SJCRH30 (cell line): Measurements from ENCODE around the gene ALG12. TPM values are rescaled to one million over a fixed set of nuclear protein-coding genes. Genes with fewer than 3 reads are reported as not detected.

ENCODE experiments used
- DNase-seq, 2 experiments: peaks; one replicate each; pipeline ENCODE4 v3.0.0-alpha.2; 2015 to 2020
- H3K27ac ChIP-seq: fragments of 250-450 bp; sonication (Bioruptor Pico); 2 replicates; pipeline ENCODE4 v1.5.1; 2020; ENCODE audit warnings: mild to moderate bottlenecking, moderate library complexity
- H3K27me3 ChIP-seq: fragments of 250-450 bp; sonication (Bioruptor Pico); 2 replicates; pipeline ENCODE4 v1.5.1; 2020; ENCODE audit warnings: mild to moderate bottlenecking, moderate library complexity
- H3K36me3 ChIP-seq: fragments of 250-450 bp; sonication (Bioruptor Pico); 2 replicates; pipeline ENCODE4 v1.5.1; 2020; ENCODE audit warnings: mild to moderate bottlenecking, moderate library complexity
- H3K4me1 ChIP-seq: fragments of 250-450 bp; sonication (Bioruptor Pico); 2 replicates; pipeline ENCODE4 v1.5.1; 2020; ENCODE audit warnings: mild to moderate bottlenecking, moderate library complexity
- H3K4me3 ChIP-seq: fragments of 250-450 bp; sonication (Bioruptor Pico); 2 replicates; pipeline ENCODE4 v1.5.1; 2020; ENCODE audit warnings: mild to moderate bottlenecking, moderate library complexity
- H3K9me3 ChIP-seq: fragments of 250-450 bp; sonication (Bioruptor Pico); replicated peaks from 2 replicates; pipeline ENCODE4 v1.5.1; 2020; ENCODE audit warnings: mild to moderate bottlenecking, moderate library complexity
- total RNA-seq: library from RNA; depleted of rRNA; stranded (reverse); fragments of >200 nt; shearing (Covaris generic); gene quantifications from 2 replicates; pipeline ENCODE4 v1.2.3, GENCODE V29; 2014

The ALG12 gene
- total RNA-seq, 1 experiment from 2014 or later = 24.3 TPM

DNA sequence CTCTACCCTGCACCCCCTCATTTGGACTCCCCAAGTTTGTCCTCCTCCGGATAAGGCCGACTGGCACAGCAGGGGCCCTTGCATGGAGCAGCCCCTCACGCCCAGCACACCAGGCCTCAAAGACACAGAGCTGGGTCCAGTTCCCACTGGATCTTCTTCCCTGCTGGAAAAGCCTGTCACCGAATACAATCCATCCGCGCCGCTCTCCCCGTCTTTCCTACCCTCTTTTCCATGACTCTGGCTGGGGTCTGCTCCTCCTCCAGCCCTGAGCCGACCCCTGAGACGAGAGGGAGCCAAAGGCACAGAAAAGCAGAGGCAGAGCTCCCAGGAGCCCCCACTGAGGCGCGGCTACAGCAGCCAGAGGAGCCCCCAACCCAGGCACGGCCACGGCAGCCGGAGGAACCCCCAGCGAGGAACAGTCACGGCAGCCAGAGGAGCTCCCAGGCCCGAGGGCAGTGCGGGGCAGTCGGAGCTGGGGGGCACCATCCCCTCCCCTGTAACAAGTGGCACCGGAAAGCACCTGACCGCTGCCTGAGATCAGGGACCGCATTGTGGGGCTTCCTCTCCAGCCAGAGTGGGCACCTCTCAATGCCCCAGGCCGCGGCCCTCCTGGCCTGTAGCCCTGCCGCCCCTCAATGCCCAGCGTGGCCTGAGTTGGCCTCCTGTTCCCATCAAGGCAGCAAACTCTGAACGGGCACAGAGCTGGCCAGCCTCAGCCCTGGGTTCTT, 12.0 kb downstream of the ALG12 start:
- no peaks in the 10 kb centered on the region for H3K9me3 ChIP-seq
- no peak overlapping the region for H3K27ac ChIP-seq
- no peak for DNase-seq
- H3K4me1 ChIP-seq = no peaks in the 10 kb centered on the region
- no peak overlapping the region for H3K4me3 ChIP-seq
- peaks cover 28% of the 10 kb centered on the region for H3K36me3 ChIP-seq
- H3K27me3 ChIP-seq = no peaks in the 10 kb centered on the region

DNA sequence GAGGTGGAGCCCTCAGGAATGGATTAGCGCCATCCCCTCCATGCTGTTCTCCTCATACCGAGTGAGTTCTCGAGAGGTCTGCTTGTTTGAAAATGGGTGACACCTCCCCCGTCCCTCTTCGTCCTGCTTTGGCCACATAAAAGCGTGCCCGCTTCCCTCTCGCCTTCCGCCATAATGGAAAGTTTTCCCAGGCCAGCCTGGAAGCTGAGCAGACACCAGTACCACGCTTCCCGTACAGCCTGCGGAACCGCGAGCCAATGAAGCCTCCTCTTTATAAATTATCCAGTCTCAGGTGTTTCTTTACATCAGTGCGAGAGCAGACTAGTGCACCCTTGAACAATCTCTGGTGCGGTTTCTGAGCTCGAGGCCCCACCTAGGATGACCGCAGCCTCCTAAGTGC, 12.8 kb downstream of the ALG12 start:
- Histone ChIP-seq H3K27me3 (no peaks in the 10 kb centered on the region), H3K9me3 (no peaks in the 10 kb centered on the region), H3K4me3 (no peak overlapping the region), H3K4me1 (no peaks in the 10 kb centered on the region), H3K36me3 (peaks cover 30% of the 10 kb centered on the region), H3K27ac (no peak overlapping the region)
- DNase-seq = no peak

DNA sequence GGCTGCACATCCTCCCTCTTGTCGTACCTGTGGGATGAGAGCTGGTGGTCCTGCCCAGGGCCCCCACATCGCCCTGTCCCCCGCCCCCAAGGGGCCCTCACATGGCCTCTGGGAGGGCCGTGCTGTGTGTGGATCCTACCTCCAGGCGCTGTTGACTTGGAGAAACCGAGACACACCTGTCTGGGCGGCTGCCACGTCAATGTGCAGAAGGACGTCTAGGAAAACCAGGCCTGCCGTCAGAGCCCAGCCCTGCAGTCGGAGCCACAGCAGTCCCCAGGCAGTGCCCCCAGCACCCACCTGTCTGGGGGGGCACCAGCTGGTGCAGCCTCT, 14.2 kb downstream of the ALG12 start:
- Histone ChIP-seq H3K4me3 (no peak overlapping the region), H3K27me3 (no peaks in the 10 kb centered on the region), H3K4me1 (no peaks in the 10 kb centered on the region), H3K9me3 (no peaks in the 10 kb centered on the region), H3K36me3 (peaks cover 33% of the 10 kb centered on the region), H3K27ac (no peak overlapping the region)
- no peak for DNase-seq

DNA sequence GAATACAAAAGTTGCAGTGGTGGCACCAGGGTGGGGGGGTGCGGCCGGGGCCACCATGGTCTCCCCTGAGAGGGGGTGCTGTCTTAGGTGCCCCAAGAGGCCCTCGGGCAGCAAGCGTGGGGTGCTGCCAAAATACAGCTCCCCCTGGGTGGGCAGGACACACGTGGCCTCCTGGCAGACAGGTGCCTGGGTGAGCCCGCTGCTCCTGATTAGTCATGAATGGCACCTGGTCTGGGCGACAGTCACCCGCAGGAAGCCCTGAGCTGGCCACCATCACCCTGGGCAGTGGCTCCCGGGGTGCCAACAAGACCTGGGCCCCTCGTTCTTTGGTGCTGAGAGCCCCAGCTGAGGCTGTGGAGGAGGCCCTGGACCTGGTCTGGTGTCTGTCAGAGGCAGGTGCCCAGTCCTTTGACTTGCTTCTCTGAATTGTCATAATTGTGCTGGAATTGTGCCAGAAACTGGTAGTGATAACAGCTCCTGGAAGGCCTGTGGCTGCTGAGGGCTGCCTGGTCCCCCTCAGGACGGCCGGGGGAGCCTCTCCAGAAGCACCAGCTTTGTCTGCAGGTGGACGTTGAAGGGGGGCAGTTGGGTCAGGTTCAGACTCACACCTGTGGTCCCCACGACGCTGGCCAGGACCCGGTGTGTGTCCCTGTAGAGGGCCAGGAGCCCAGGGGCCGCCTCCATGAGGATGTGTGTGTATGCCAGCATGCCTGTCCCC, 14.8 kb downstream of the ALG12 start:
- no peaks in the 10 kb centered on the region for H3K4me1 ChIP-seq
- H3K4me3 ChIP-seq = no peak overlapping the region
- H3K36me3 ChIP-seq = peaks cover 35% of the 10 kb centered on the region
- H3K9me3 ChIP-seq = no peaks in the 10 kb centered on the region
- H3K27ac ChIP-seq = no peak overlapping the region
- DNase-seq = no peak
- H3K27me3 ChIP-seq = no peaks in the 10 kb centered on the region

DNA sequence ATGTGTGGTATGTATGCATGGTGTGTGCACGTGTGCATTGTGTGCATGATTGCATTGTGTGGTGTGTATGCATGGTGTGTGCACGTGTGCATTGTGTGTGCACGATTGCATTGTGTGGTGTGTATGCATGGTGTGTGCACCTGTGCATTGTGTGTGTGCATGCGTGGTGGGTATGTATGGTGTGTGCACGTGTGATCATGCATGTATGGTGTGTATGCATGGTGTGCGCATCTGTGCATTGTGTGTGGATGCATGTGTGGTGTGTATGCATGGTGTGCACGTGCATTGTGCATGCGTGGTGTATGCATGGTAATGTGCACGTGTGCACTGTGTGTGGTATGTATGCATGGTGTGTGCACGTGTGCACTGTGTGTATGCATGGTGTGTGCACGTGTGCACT, 16.8 kb downstream of the ALG12 start:
- no peaks in the 10 kb centered on the region for H3K4me1 ChIP-seq
- H3K4me3 ChIP-seq = no peak overlapping the region
- H3K9me3 ChIP-seq = no peaks in the 10 kb centered on the region
- peaks cover 29% of the 10 kb centered on the region for H3K36me3 ChIP-seq
- no peak overlapping the region for H3K27ac ChIP-seq
- no peak for DNase-seq
- H3K27me3 ChIP-seq = no peaks in the 10 kb centered on the region

DNA sequence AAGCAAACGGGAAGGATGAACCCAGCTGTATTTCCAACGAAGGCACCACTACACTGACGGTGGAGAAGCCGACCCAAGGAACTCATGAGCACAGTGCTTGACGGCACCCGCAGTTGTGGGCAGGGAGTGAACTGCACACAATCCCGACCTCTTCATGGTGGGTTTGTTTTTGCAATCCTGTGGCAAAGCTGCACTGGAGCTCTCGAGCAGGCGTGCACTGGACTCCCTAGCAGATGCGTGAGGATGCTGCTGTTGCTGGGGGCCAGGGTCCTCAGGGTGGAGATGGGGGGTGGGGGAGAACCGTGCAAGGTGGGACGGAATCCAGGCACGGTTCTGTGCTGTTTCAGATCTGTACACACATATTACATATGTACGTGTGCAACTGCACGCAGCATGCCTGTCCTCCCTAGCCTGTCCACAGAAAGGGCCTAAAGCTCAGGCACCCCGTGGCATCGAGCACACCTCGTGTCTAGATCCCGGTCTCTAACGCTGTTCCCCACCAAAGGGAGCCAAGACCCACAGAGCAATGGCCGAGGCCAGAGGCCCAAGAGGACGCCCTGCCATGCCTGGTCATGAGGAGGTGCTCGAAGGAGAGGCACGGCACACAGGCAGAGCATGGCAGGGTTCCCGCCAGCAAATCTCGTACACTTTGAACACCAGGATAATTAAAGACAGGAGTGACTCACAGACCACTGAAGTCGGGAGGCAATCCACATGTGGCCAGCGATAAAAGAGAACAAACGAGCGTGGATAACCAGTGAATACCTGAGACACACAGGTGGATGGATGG, 17.6 kb downstream of the ALG12 start:
- H3K36me3 ChIP-seq = peaks cover 29% of the 10 kb centered on the region
- no peak overlapping the region for H3K27ac ChIP-seq

DNA sequence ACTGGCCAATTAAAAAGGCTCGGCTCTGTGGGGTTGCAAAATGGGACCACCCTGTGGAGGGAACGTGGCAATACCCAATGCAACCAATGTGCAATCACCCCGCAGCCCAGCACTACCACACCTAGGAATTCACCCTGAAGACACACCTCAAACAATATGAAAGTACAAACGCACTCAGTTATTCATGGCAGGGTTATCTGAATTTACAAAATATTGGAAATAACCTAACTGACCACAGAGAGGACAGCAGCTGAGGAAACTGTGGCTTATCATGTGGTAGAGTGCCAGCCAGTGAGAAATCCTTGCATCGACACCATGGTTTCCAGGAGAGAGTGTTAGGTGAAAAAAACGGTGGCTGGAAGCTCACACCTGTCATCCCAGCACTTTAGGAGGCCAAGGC, 18.7 kb downstream of the ALG12 start:
- Histone ChIP-seq H3K36me3 (peaks cover 27% of the 10 kb centered on the region), H3K4me1 (no peaks in the 10 kb centered on the region), H3K4me3 (no peak overlapping the region), H3K27ac (no peak overlapping the region), H3K27me3 (no peaks in the 10 kb centered on the region), H3K9me3 (no peaks in the 10 kb centered on the region)
- DNase-seq = no peak

More for the DNA sequence above, 17.6 kb downstream of the ALG12 start:
- Histone ChIP-seq H3K4me1 (no peaks in the 10 kb centered on the region), H3K4me3 (no peak overlapping the region), H3K27me3 (no peaks in the 10 kb centered on the region), H3K9me3 (no peaks in the 10 kb centered on the region)
- DNase-seq = no peak

DNA sequence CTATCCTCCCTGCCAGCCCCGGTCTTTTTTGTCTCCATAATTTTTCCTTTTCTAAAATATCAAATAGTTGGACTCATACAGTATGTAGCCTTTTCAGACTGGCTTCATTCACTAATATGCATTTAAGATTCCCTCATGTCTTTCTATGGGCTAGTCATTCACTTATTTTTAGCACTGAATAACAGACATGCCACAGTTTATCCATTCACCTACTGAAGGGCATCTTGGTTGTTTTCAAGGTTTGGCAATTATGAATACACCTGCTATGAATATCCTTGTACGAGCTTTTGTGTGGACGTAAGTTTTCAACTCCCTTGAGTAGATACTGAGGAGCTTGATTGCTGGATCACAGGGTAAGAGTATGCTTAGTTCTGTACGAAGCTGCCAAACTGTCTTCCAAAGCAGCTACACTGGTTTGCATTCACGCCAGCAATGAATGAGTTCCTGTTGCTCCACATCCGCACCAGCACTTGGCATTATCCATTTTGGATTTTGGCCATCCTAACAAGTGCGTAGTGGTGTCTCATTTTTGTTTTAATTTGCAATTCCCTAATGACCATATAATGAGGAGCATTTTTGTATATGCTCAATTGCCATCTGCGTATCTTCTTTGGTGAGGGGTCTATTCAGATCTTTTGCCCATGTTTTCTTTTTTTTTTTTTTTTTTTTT, 21.1 kb downstream of the ALG12 start:
- H3K27ac ChIP-seq = no peak overlapping the region
- H3K9me3 ChIP-seq = no peaks in the 10 kb centered on the region
- H3K27me3 ChIP-seq = no peaks in the 10 kb centered on the region
- no peak for DNase-seq
- no peaks in the 10 kb centered on the region for H3K4me1 ChIP-seq
- H3K4me3 ChIP-seq = no peak overlapping the region
- H3K36me3 ChIP-seq = peaks cover 22% of the 10 kb centered on the region

DNA sequence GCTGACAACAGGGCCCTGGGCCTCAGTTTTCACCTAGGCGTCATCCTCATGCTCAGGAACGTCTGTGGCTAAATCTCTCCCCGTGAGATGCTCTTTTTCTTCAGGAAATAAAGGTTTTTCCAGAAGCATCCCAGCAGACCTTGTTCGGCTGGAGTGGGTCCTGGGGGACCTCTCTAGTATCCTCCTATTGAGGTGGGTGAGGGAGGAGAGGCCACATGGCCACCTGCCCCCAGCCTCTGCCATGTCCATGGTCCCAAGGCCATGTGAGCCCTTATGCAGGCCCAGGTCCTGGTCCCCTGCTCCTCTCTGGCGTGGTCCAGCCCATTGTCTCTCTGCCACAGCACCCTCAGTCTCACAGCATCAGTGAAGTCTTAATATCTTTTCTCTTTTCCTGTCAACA, 22.0 kb downstream of the ALG12 start:
- Histone ChIP-seq H3K27me3 (no peaks in the 10 kb centered on the region), H3K4me1 (no peaks in the 10 kb centered on the region), H3K4me3 (no peak overlapping the region), H3K9me3 (no peaks in the 10 kb centered on the region), H3K36me3 (peaks cover 26% of the 10 kb centered on the region), H3K27ac (no peak overlapping the region)
- no peak for DNase-seq

DNA sequence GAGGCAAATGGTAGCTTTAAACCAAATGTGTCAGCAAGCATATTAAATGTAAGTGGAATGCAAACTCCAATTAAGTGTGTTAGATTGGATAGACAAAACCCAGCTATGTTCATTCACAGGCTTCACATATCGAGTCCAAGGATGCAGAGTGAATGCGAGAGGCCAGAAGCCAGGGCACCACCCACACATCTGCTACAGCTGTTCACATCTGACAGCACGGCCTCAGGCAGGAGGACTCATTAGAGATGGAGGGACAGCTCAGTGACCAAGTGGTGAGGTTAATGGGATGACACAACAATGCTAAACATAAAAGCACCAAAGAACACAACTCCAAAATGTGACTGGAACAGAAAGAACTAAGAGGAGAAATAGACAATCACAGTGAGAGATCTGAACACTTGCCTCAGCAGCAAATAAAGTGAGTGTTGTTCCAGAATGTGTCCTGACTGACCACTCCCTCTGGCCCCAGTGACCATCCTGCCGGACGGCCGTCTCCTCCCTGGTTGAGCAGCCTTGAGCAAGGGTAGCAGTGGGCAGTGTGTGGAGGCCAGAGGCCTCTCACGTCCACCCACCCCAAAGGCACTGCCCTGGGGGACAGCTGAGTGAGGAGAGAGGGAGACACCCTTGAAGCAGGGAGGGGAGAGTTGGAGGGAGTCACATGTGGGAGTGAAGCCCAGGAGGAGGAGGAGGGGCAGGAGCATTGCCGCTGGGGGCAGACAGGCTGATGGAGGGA, 23.8 kb downstream of the ALG12 start:
- Histone ChIP-seq H3K27me3 (no peaks in the 10 kb centered on the region), H3K4me3 (no peak overlapping the region), H3K36me3 (peaks cover 37% of the 10 kb centered on the region), H3K27ac (no peak overlapping the region), H3K9me3 (peaks cover 6% of the 10 kb centered on the region; the same call in 1 of the 2 replicates), H3K4me1 (no peaks in the 10 kb centered on the region)
- peak; percentile 67 to 74 for DNase-seq

DNA sequence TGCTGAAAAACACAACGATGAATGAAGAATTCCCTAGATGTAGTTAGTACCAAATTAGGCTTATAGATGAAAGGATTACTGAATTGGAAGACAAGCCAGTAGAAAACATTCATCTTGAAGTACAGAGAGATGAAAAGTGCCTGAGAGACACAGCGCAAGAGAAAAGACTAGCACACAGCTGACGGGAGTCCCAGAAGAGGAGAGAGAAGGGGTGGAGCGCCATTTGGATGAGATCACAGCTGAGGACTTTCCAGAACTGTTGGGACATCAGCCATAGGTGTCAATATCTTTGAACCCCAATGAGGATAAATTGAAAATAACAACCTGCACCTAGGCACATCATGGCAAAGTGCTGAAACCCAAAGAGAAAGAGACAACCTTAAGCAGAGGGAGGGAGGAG, 25.2 kb downstream of the ALG12 start:
- H3K9me3 ChIP-seq = peaks cover 11% of the 10 kb centered on the region; the same call in 1 of the 2 replicates
- H3K4me1 ChIP-seq = no peaks in the 10 kb centered on the region
- no peak overlapping the region for H3K27ac ChIP-seq
- H3K27me3 ChIP-seq = no peaks in the 10 kb centered on the region
- H3K4me3 ChIP-seq = no peak overlapping the region
- DNase-seq = no peak
- peaks cover 47% of the 10 kb centered on the region for H3K36me3 ChIP-seq

DNA sequence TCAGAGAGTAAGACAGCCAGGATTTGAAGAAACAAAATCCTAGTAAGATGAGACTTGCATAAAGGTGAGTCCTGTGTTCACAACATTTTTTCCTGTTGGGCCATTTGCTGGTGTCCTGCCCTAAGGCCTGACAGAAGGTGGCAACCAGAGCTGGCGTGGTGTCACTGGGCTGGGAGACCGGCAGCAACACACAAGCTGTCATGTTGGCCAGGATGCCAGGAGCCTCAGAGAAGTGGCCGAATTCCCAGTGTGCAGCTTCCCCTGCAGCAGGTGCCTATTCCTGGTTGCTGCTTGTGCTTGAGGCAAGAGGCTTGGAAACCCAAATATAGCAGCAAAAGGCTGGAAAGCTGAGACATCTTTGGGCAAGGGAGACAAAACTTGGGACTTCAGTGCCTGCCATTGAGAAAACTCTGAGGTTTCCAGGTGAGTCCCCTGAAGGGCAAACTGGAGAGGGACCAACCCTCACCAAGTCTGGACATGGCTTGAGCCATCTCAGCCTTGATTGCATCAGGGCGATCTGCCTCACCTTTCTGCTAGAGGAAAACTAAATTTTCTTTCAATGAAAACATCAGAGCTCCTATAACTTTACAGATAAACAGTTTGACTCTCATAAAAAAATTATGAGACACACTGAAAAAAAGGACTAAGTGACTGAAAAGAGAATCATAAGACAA, 25.9 kb downstream of the ALG12 start:
- Histone ChIP-seq H3K27ac (no peak overlapping the region), H3K36me3 (peaks cover 54% of the 10 kb centered on the region), H3K4me1 (peaks cover 4% of the 10 kb centered on the region; the same call in 1 of the 2 replicates), H3K27me3 (no peaks in the 10 kb centered on the region), H3K9me3 (peaks cover 11% of the 10 kb centered on the region; the same call in 1 of the 2 replicates), H3K4me3 (no peak overlapping the region)
- DNase-seq = no peak

DNA sequence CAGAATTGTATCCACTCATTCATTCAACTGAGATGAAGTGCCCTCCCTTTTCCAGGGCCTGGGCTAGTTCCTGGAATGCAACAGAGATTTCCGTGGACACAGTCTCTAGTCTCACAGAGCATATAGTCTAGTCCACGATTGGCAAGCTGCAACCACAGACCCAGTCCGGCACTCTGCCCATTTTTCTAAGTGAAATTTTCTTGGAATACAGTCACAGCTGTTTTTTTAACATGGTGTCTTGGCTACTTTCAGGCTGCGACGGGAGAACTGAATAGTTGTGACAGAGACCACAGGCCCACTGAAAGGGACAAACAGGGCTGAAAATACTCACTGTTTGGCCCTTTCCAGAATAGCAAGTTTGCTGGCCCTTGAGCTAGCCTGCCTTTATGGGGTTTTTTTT, 29.2 kb downstream of the ALG12 start:
- DNase-seq = no peak
- peaks cover 5% of the 10 kb centered on the region; the same call in 1 of the 2 replicates for H3K4me1 ChIP-seq
- no peak overlapping the region for H3K27ac ChIP-seq
- H3K36me3 ChIP-seq = peaks cover 87% of the 10 kb centered on the region
- H3K4me3 ChIP-seq = no peak overlapping the region
- H3K27me3 ChIP-seq = no peaks in the 10 kb centered on the region
- H3K9me3 ChIP-seq = peaks cover 11% of the 10 kb centered on the region; the same call in 1 of the 2 replicates

DNA sequence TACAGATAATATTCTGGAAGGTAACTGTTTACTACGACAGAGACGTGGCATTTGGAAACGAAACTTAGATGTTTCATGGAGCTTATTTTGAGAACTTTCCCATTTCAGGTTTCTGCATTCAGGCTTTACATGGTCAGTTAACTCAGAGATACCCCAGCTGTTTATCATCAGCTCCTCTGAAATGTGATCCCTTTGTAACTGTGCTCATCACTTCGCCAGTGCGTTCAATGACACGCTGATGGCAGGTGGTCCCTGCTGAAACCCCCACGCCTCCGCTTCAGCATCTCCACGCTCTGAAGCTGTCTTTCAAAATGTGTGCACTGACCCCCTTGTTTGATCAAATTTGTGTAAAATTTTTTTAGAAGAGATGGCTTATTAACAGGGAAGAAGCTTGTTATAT, 30.5 kb downstream of the ALG12 start:
- Histone ChIP-seq H3K27me3 (no peaks in the 10 kb centered on the region), H3K4me1 (peaks cover 5% of the 10 kb centered on the region; the same call in 1 of the 2 replicates), H3K9me3 (peaks cover 11% of the 10 kb centered on the region; the same call in 1 of the 2 replicates), H3K4me3 (no peak overlapping the region), H3K36me3 (peaks cover 96% of the 10 kb centered on the region), H3K27ac (no peak overlapping the region)
- DNase-seq = peak in 1 of 2 experiments; percentile 48
